PFSK-1 (cell line): Measurements from ENCODE around the gene ALG6.

Source experiments
- FOXP2 ChIP-seq: optimal IDR thresholded peaks from 2 replicates; pipeline ENCODE3; 2011; ENCODE audit warnings: borderline replicate concordance, control low read depth, inconsistent platforms; ENCODE audit not compliant: insufficient read depth; ENCODE audit errors: extremely low read length, extremely low read depth
- POLR2AphosphoS5 ChIP-seq: IDR thresholded peaks from 2 replicates; pipeline ENCODE4 v1.6.1; 2012; ENCODE audit warnings: low read depth, mild to moderate bottlenecking, control low read depth, low read length, moderate library complexity
- REST ChIP-seq, 2 experiments: IDR thresholded peaks; 2 replicates each; pipeline versions ENCODE4 v1.6.1 to v1.8.0; 2011 to 2012; ENCODE audit warnings: low read depth in 2 of 2, low read length in 2 of 2, control low read depth in 1 of 2, inconsistent platforms in 1 of 2, mild to moderate bottlenecking in 1 of 2, moderate library complexity in 1 of 2; ENCODE audit not compliant: insufficient read depth in 1 of 2
- SIN3A ChIP-seq: IDR thresholded peaks from 2 replicates; pipeline ENCODE4 v1.6.1; 2012; ENCODE audit warnings: mild to moderate bottlenecking, low read length, moderate library complexity, borderline replicate concordance; ENCODE audit not compliant: insufficient read depth
- TAF1 ChIP-seq: IDR thresholded peaks from 2 replicates; pipeline ENCODE4 v1.6.1; 2012; ENCODE audit warnings: low read length, control low read depth, borderline replicate concordance; ENCODE audit not compliant: insufficient read depth

ALG6 gene

DNA sequence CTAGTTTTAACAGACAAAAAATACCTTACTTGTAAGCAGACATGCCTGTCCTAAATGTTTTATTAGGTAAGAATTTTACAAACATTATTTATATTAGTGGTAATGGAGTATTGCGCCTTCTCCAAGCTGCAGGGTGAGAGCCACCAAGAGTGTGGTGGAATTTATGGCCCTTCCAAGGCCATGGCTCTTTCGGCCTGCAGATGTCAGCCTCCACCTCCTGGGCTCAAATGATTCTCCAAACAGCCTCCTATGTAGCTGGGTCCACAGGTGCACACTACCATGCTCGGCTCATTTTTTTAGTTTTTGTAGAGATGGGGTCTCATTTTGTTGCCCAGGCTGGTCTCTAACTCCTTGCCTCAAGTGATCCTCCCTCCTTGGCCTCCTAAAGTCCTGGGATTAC is 99.3 kb downstream of the ALG6 start:
- TF ChIP-seq TAF1, result no peak
- no peak for TF ChIP-seq REST (IDR thresholded peaks at IDR 0.05; ENCODE audit: insufficient read depth in 1 of 2, low read depth in 2 of 2, low read length in 2 of 2)
- no peak for TF ChIP-seq FOXP2
- no peak for TF ChIP-seq POLR2AphosphoS5
- TF ChIP-seq SIN3A, result no peak

DNA sequence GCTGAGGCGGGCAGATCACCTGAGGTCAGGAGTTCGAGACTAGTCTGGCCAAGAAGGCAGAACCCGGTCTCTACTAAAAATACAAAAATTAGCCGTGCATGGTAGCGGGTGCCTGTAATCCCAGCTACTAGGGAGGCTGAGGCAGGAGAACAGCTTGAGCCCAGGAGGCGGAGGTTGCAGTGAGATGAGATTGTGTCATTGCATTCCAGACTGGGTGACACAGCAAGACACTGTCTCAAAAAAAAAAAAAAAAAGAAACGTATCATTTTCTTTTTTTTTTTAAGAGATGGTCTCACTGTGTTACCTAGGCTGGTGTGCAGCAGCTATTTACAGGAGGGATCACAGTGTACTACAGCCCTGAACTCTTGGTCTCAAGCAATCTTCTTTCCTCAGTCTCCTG is 108.3 kb downstream of the ALG6 start:
- TF ChIP-seq TAF1 (no peak), POLR2AphosphoS5 (no peak), REST (IDR thresholded peaks at IDR 0.05; ENCODE audit: insufficient read depth in 1 of 2, low read depth in 2 of 2, low read length in 2 of 2) (no peak), FOXP2 (no peak), SIN3A (no peak)

DNA sequence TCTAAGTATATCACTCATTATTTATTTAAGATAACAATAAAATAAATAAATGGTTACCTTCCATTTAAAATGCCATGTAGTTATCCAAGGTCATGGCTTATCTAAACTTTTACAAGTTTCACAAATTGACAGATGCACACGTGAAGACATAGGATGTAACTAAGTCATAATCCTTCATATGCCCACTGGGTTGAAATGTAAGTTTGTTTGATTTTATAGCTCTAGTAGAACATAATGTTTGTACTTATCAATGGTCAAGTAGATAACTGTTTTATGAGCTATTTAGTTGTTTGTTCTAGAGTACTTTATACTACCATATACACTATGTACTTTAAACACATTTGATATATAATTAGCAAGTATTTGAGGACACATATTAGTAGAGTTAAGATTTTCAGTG is 112.6 kb downstream of the ALG6 start:
- TF ChIP-seq REST (IDR thresholded peaks at IDR 0.05; ENCODE audit: insufficient read depth in 1 of 2, low read depth in 2 of 2, low read length in 2 of 2) (no peak), POLR2AphosphoS5 (no peak), SIN3A (no peak), FOXP2 (no peak), TAF1 (no peak)

DNA sequence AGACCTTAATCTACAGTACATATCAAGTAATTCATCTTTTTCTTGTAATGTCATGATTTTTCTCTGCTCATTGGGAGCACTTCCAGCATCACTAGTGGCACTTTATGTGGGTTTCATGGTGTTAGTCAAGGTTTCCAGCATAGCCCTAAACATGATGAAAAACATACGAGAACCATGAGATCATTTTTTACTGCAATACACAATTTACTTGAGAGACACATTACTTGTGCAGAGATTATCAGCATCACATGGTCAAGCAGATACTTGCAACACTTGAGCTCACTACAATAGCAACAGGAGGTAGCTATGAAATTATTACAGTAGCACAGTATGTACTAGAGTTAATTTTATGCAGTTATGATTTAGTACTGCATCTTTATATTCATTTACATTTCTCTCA is 119.2 kb downstream of the ALG6 start:
- no peak for TF ChIP-seq TAF1
- no peak for TF ChIP-seq REST (IDR thresholded peaks at IDR 0.05; ENCODE audit: insufficient read depth in 1 of 2, low read depth in 2 of 2, low read length in 2 of 2)
- TF ChIP-seq POLR2AphosphoS5, result no peak
- TF ChIP-seq FOXP2, result no peak
- no peak for TF ChIP-seq SIN3A

GRCh38 chr1:63487336-63488065 is 120.1 kb downstream of the ALG6 start:
- TF ChIP-seq POLR2AphosphoS5 (no peak), TAF1 (no peak), FOXP2 (no peak)
